ENCODE data around the gene RPL7L1. TPM values are rescaled to one million over a fixed set of nuclear protein-coding genes. Genes with fewer than 3 reads are reported as not detected.

RPL7L1 gene
- total RNA-seq, 1 donor from 2014 or later: 71.5 TPM

- H3K9ac ChIP-seq (ENCODE audit: low read depth in 1 of 3, low read length in 3 of 3): no peak overlapping the region
- no peak overlapping the region for H3K4me3 ChIP-seq (ENCODE audit: low read length in 3 of 3)
- H3K4me1 ChIP-seq (ENCODE audit: control insufficient read depth in 3 of 3, insufficient read depth in 3 of 3, low read length in 3 of 3): peaks cover 0 to 4% (median 0%) of the 10 kb centered on the region in 3 donors
- H3K27me3 ChIP-seq (ENCODE audit: control insufficient read depth in 3 of 3, insufficient read depth in 3 of 3, low read length in 3 of 3): peaks cover 0 to 8% (median 3%) of the 10 kb centered on the region in 3 donors
- H3K36me3 ChIP-seq (ENCODE audit: control insufficient read depth in 3 of 3, insufficient read depth in 3 of 3, low read length in 3 of 3): no peaks in the 10 kb centered on the region
- no peaks in the 10 kb centered on the region for H3K9me3 ChIP-seq (ENCODE audit: control insufficient read depth in 3 of 3, low read length in 3 of 3)
- H3K27ac ChIP-seq (ENCODE audit: low read depth, low read length): no peak overlapping the region
Measured at GRCh38 chr6:42923666-42924065, 44.2 kb downstream of the RPL7L1 start.

- no peaks in the 10 kb centered on the region for H3K9me3 ChIP-seq (ENCODE audit: control insufficient read depth in 3 of 3, low read length in 3 of 3)
- H3K27ac ChIP-seq (ENCODE audit: low read depth, low read length): no peak overlapping the region
- peaks cover 0 to 8% (median 3%) of the 10 kb centered on the region in 3 donors for H3K27me3 ChIP-seq (ENCODE audit: control insufficient read depth in 3 of 3, insufficient read depth in 3 of 3, low read length in 3 of 3)
- no peaks in the 10 kb centered on the region for H3K36me3 ChIP-seq (ENCODE audit: control insufficient read depth in 3 of 3, insufficient read depth in 3 of 3, low read length in 3 of 3)
- H3K4me3 ChIP-seq (ENCODE audit: low read length in 3 of 3): no peak overlapping the region
- H3K9ac ChIP-seq (ENCODE audit: low read depth in 1 of 3, low read length in 3 of 3): no peak overlapping the region
- H3K4me1 ChIP-seq (ENCODE audit: control insufficient read depth in 3 of 3, insufficient read depth in 3 of 3, low read length in 3 of 3): peaks cover 9 to 13% (median 10%) of the 10 kb centered on the region in 3 donors
Measured at GRCh38 chr6:42925248-42925857, 45.9 kb downstream of the RPL7L1 start.

GRCh38 chr6:42928986-42929820, 49.8 kb downstream of the RPL7L1 start, which contains the start of gene CNPY3:
TSS of gene CNPY3 (plus strand) at chr6:42929480. CDS start at chr6:42929571, 91 bp downstream.
- no peaks in the 10 kb centered on the region for H3K9me3 ChIP-seq (ENCODE audit: control insufficient read depth in 3 of 3, low read length in 3 of 3)
- H3K4me3 ChIP-seq (ENCODE audit: low read length in 3 of 3): peak within 1 kb of the TSS; percentile 79 to 88 (median 87)
- H3K27me3 ChIP-seq (ENCODE audit: control insufficient read depth in 3 of 3, insufficient read depth in 3 of 3, low read length in 3 of 3): peaks cover 0 to 8% (median 3%) of the 10 kb centered on the region in 3 donors
- peak within 1 kb of the TSS; percentile 86 for H3K27ac ChIP-seq (ENCODE audit: low read depth, low read length)
- H3K4me1 ChIP-seq (ENCODE audit: control insufficient read depth in 3 of 3, insufficient read depth in 3 of 3, low read length in 3 of 3): peaks cover 12 to 20% (median 19%) of the 10 kb centered on the region in 3 donors
- H3K36me3 ChIP-seq (ENCODE audit: control insufficient read depth in 3 of 3, insufficient read depth in 3 of 3, low read length in 3 of 3): peaks cover 0 to 3% (median 1%) of the 10 kb centered on the region in 3 donors
- H3K9ac ChIP-seq (ENCODE audit: low read depth in 1 of 3, low read length in 3 of 3): peak within 1 kb of the TSS; percentile 63 to 88 (median 83)

GRCh38 chr6:42929821-42930360, 50.5 kb downstream of the RPL7L1 start:
- Histone ChIP-seq H3K36me3 (ENCODE audit: control insufficient read depth in 3 of 3, insufficient read depth in 3 of 3, low read length in 3 of 3) (peaks cover 3 to 7% (median 5%) of the 10 kb centered on the region in 3 donors), H3K27me3 (ENCODE audit: control insufficient read depth in 3 of 3, insufficient read depth in 3 of 3, low read length in 3 of 3) (peaks cover 0 to 8% (median 3%) of the 10 kb centered on the region in 3 donors), H3K9me3 (ENCODE audit: control insufficient read depth in 3 of 3, low read length in 3 of 3) (no peaks in the 10 kb centered on the region), H3K27ac (ENCODE audit: low read depth, low read length) (peak overlapping the region; percentile 86), H3K4me1 (ENCODE audit: control insufficient read depth in 3 of 3, insufficient read depth in 3 of 3, low read length in 3 of 3) (peaks cover 12 to 20% (median 19%) of the 10 kb centered on the region in 3 donors), H3K4me3 (ENCODE audit: low read length in 3 of 3) (peak overlapping the region; percentile 79 to 88 (median 87)), H3K9ac (ENCODE audit: low read depth in 1 of 3, low read length in 3 of 3) (peak overlapping the region; percentile 63 to 88 (median 83))

GRCh38 chr6:42932412-42932811, 53.0 kb downstream of the RPL7L1 start:
- peak overlapping the region in 1 of 3 donors; percentile 40 for H3K9ac ChIP-seq (ENCODE audit: low read depth in 1 of 3, low read length in 3 of 3)
- H3K27me3 ChIP-seq (ENCODE audit: control insufficient read depth in 3 of 3, insufficient read depth in 3 of 3, low read length in 3 of 3): no peaks in the 10 kb centered on the region
- no peak overlapping the region for H3K27ac ChIP-seq (ENCODE audit: low read depth, low read length)
- peaks cover 13 to 24% (median 22%) of the 10 kb centered on the region in 3 donors for H3K36me3 ChIP-seq (ENCODE audit: control insufficient read depth in 3 of 3, insufficient read depth in 3 of 3, low read length in 3 of 3)
- no peaks in the 10 kb centered on the region for H3K9me3 ChIP-seq (ENCODE audit: control insufficient read depth in 3 of 3, low read length in 3 of 3)
- no peak overlapping the region for H3K4me3 ChIP-seq (ENCODE audit: low read length in 3 of 3)
- H3K4me1 ChIP-seq (ENCODE audit: control insufficient read depth in 3 of 3, insufficient read depth in 3 of 3, low read length in 3 of 3): peaks cover 12 to 20% (median 19%) of the 10 kb centered on the region in 3 donors

- Histone ChIP-seq H3K36me3 (ENCODE audit: control insufficient read depth in 3 of 3, insufficient read depth in 3 of 3, low read length in 3 of 3) (peaks cover 17 to 29% (median 29%) of the 10 kb centered on the region in 3 donors), H3K27ac (ENCODE audit: low read depth, low read length) (no peak overlapping the region), H3K4me1 (ENCODE audit: control insufficient read depth in 3 of 3, insufficient read depth in 3 of 3, low read length in 3 of 3) (peaks cover 12 to 20% (median 19%) of the 10 kb centered on the region in 3 donors), H3K27me3 (ENCODE audit: control insufficient read depth in 3 of 3, insufficient read depth in 3 of 3, low read length in 3 of 3) (no peaks in the 10 kb centered on the region), H3K9ac (ENCODE audit: low read depth in 1 of 3, low read length in 3 of 3) (no peak overlapping the region), H3K4me3 (ENCODE audit: low read length in 3 of 3) (no peak overlapping the region), H3K9me3 (ENCODE audit: control insufficient read depth in 3 of 3, low read length in 3 of 3) (no peaks in the 10 kb centered on the region)
Measured at GRCh38 chr6:42933205-42933604, 53.8 kb downstream of the RPL7L1 start.

GRCh38 chr6:42935322-42935721, 55.9 kb downstream of the RPL7L1 start:
- Histone ChIP-seq H3K4me3 (ENCODE audit: low read length in 3 of 3) (no peak overlapping the region), H3K9me3 (ENCODE audit: control insufficient read depth in 3 of 3, low read length in 3 of 3) (no peaks in the 10 kb centered on the region), H3K4me1 (ENCODE audit: control insufficient read depth in 3 of 3, insufficient read depth in 3 of 3, low read length in 3 of 3) (peaks cover 2 to 11% (median 7%) of the 10 kb centered on the region in 3 donors), H3K36me3 (ENCODE audit: control insufficient read depth in 3 of 3, insufficient read depth in 3 of 3, low read length in 3 of 3) (peaks cover 24 to 45% (median 37%) of the 10 kb centered on the region in 3 donors), H3K9ac (ENCODE audit: low read depth in 1 of 3, low read length in 3 of 3) (no peak overlapping the region), H3K27ac (ENCODE audit: low read depth, low read length) (no peak overlapping the region), H3K27me3 (ENCODE audit: control insufficient read depth in 3 of 3, insufficient read depth in 3 of 3, low read length in 3 of 3) (no peaks in the 10 kb centered on the region)

- H3K9ac ChIP-seq (ENCODE audit: low read depth in 1 of 3, low read length in 3 of 3): no peak overlapping the region
- H3K9me3 ChIP-seq (ENCODE audit: control insufficient read depth in 3 of 3, low read length in 3 of 3): no peaks in the 10 kb centered on the region
- no peaks in the 10 kb centered on the region for H3K27me3 ChIP-seq (ENCODE audit: control insufficient read depth in 3 of 3, insufficient read depth in 3 of 3, low read length in 3 of 3)
- H3K4me1 ChIP-seq (ENCODE audit: control insufficient read depth in 3 of 3, insufficient read depth in 3 of 3, low read length in 3 of 3): peaks cover 0 to 7% (median 0%) of the 10 kb centered on the region in 3 donors
- H3K4me3 ChIP-seq (ENCODE audit: low read length in 3 of 3): no peak overlapping the region
- H3K36me3 ChIP-seq (ENCODE audit: control insufficient read depth in 3 of 3, insufficient read depth in 3 of 3, low read length in 3 of 3): peaks cover 24 to 45% (median 41%) of the 10 kb centered on the region in 3 donors
- no peak overlapping the region for H3K27ac ChIP-seq (ENCODE audit: low read depth, low read length)
Measured at GRCh38 chr6:42936398-42936797, 57.0 kb downstream of the RPL7L1 start.

- Histone ChIP-seq H3K9me3 (ENCODE audit: control insufficient read depth in 3 of 3, low read length in 3 of 3) (no peaks in the 10 kb centered on the region), H3K27me3 (ENCODE audit: control insufficient read depth in 3 of 3, insufficient read depth in 3 of 3, low read length in 3 of 3) (no peaks in the 10 kb centered on the region), H3K27ac (ENCODE audit: low read depth, low read length) (no peak overlapping the region), H3K9ac (ENCODE audit: low read depth in 1 of 3, low read length in 3 of 3) (no peak overlapping the region), H3K36me3 (ENCODE audit: control insufficient read depth in 3 of 3, insufficient read depth in 3 of 3, low read length in 3 of 3) (peaks cover 24 to 42% (median 41%) of the 10 kb centered on the region in 3 donors), H3K4me1 (ENCODE audit: control insufficient read depth in 3 of 3, insufficient read depth in 3 of 3, low read length in 3 of 3) (peaks cover 0 to 2% (median 0%) of the 10 kb centered on the region in 3 donors), H3K4me3 (ENCODE audit: low read length in 3 of 3) (no peak overlapping the region)
Measured at GRCh38 chr6:42937548-42938427, 58.4 kb downstream of the RPL7L1 start.
